Tongue (tissue), 2 donors: Measurements from ENCODE around the gene TMEM235. TPM values are rescaled to one million over a fixed set of nuclear protein-coding genes. Genes with fewer than 3 reads are reported as not detected.

Experiments
- DNase-seq: peaks from one replicate; pipeline ENCODE4 v3.0.0-alpha.2; 2015
- total RNA-seq: library from RNA; depleted of rRNA; stranded (reverse); fragments of >200 nt; gene quantifications from one replicate; pipeline ENCODE4 v1.2.3, GENCODE V29; 2014

The TMEM235 gene
- not detected for total RNA-seq

DNA sequence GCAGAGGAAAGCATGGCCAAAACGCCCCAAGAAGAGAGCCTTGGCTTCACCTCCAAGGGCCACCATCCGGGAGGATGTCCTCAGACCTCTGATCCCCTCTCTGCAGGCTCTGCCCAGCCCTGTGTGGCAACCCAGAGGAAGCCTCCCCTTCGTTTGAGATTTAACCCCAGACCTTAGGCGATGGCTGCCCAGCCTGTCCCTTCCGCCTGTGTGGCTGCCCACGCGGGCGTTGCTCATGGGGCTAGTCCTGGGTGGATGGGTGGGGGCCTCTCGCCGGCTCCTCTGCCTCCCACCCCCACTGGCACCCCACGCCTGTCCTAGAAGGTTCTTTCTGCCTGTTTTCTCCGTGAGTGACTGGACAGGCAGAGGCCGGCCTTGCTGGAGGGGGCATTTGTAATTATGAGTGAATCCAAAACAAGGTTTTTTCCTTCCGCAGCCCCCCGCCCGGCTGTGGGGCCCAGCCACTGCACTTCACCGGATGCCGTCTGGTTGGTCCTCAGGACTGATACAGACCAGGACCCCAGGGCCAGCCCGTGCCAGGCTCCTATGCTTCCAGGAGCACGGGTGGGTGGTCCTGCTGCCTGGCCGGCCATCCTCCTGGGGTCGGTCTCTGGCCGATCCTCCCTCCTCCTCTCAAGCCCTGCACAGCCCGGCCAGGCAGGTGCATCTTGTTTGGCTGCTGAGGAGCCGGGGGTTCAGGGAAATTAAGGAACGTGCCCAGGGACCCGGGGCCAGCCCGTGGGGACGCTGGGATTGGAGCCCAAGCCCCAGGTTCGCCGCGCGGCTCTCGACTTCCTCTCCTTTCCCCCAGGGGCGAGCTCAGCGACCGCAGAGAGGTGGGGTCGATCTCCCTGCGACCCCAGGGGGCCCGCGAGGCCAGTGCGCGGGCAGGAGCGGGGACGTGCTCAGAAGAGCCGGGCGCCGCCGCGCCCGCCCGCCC is at the start of gene TMEM235:
Gene TMEM235 (plus strand): TSS at position 636 of the 940 bp plus-strand sequence. CDS start 393 bp downstream, outside the sequence.
- DNase-seq, result no peak

DNA sequence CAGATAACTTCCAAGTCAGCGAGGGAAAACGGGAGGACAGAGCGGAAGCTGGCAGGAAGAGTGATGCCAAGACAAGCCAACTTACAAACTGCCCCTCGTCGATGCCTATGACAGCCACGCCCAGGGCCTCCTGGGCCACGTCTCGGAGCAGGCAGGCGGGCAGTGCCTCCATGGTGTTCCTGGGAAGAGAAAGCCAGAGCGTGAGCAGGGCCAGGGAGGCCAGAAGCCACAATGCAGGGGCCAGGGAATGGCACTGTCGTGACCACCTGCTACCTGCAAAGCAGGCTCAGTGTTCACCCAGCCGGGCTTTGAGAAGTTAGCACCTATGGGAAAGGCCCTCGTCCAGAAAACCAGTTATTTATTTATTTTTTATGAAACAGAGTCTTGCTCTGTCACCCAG is 48.9 kb upstream of the TMEM235 start:
- DNase-seq, result no peak

DNA sequence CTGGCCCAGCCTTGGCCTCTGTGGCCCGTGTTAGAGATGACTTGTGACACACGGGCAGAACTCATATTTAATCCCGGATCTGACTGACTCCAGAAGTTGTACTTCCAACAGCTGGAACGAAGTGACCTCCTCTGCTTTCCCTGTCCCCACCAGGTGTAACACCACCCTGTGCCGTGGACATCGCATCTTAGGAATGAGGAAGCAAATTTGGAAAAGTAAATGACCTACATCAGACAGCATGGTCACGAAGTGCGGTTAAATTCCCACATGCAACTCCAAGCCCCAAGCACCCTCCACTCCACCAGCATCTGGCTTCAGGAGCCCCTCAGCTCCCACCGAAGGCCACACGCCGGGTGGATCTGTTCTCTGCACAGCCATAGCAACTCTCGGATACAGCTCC is 47.5 kb upstream of the TMEM235 start:
- DNase-seq, result no peak

DNA sequence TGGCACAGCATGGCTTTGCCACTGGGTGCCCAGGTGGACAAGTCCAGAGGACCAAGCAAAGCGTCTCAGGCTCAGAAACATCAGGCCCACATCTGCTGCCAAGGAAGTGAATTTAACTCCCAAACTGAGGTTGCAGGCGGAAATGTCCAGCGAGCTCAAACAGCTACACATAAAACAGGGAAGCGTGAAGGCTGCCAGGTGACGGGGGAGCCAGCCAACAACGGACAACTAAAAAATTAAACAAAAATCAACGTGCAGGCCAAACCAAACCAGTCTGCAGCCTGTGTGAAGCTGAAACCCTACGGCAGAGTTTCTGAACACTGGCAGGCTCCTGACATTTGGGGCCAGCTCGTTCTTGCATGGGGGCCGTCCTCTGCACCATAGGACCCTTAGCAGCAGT is 47.1 kb upstream of the TMEM235 start:
- peak; percentile 80 for DNase-seq

DNA sequence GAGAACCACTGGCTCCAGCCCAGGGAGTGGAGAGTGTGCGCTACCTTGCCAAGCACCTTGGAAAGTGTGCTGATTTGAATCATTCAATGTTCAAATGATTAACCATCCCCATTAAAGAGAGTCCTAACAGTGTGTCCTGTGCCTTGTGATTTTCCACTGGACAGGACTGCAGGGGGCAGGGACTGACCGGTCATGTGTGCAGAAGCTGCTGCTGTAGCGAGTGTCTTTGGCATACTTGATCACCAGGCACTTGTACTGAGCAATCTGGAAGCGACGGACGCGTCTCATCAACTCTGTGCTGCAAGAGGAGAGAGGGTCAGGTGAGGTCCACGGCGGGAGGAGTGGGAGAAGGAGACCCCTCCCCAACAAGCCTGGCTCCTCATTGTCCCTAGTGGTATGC is 46.6 kb upstream of the TMEM235 start:
- DNase-seq, result no peak

DNA sequence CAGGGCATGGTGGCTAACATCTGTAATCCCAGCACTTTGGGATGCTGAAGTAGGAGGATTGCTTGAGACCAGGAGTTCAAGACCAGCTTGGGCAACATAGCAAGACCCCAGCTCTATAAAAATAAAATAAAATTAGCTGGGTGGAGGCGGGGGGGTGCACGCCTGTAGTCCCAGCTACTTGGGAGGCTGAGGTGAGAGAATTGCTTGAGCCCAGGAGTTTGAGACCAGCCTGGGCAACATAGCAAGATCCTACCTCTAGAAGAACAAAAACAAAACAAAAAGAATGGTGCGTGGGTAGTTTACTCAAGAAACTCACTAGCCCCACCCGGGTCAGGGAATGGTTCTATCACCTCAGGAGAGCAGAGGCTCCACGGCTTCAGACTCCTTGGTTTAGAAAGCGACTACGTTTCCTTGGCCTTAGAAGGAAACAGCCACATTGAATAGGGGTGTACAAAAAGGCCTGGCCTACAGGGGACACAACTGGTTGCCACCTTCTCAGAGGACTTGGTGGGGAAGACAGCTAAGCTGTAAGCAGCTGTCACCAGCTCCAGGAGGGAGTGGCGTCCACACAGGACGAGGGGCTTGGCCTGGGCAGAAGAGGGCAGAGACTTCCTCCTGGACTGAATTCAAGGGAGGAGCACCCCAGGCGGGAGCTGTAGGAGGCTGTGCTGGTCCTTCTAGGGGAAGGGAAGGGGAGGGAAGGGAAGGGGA is 45.3 kb upstream of the TMEM235 start:
- peak; percentile 77 for DNase-seq

DNA sequence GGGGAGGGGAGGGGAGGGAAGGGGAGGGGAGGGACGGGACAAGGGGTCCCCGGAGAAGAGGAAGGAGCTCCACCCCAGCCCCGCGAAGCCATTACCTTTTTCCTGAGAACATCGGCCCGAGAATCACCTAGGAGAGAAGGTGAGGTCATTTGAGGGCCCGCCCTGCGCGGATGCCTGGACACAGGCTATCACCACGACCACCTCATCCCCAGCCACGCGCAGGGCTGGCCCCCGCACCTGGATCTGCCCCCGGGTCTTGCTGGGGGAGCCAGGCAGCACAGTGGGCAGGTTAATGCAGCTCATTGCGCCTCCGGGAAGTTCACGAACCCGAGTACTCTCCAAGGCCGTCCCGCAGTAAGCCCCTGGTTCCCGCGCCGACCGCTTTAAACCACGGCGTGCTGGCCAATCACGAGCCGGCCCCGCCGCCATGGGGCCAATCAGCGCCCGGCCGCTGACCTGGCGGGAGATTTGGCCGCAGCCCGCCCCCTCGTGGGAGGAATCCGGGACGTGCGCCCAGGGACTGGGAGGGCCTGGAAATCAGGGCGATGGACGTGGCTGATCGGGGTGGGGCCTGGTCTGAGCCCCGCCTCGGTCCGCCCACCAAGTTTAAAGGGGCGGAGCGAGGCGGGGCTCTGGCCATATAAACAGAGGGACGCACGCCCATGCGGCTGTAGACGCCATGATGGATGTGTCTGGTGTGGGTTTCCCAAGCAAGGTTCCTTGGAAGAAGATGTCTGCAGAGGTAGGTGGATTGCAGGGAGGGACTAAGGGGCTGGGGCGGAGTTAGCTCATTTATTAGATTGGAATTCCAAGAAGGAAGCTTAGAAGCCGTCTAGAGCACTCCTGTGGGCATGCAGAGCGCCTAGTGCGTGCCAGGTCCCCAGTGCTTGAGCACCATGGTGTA is 44.5 kb upstream of the TMEM235 start, which contains the start of the genes AFMID and TK1:
Gene AFMID (plus strand): TSS at position 671 of the 904 bp plus-strand sequence. CDS start 9 bp downstream, at position 680.
Gene TK1 (minus strand): TSS at position 361 of the 904 bp plus-strand sequence. CDS start 58 bp downstream, at position 303.
- peak; percentile 98 for DNase-seq

DNA sequence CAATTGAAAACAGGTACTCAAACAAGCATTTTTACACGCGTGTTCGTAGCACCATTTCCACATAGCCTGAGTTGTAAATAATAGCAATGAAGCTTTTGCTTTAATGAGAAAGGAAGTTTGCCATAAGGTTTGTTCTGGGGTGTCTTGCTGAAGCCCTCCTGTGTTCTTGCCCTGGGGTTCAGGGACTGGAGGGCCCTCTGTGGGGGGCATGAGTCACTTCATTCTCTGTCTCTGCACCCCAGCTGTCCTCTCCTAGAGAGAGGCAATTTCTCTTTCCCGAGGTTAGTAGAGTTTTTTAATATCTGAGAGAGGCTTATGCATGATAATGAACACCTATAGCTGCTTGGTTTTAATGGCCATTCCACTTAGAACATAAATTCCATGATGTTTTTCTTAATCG is 34.7 kb upstream of the TMEM235 start:
- no peak for DNase-seq

DNA sequence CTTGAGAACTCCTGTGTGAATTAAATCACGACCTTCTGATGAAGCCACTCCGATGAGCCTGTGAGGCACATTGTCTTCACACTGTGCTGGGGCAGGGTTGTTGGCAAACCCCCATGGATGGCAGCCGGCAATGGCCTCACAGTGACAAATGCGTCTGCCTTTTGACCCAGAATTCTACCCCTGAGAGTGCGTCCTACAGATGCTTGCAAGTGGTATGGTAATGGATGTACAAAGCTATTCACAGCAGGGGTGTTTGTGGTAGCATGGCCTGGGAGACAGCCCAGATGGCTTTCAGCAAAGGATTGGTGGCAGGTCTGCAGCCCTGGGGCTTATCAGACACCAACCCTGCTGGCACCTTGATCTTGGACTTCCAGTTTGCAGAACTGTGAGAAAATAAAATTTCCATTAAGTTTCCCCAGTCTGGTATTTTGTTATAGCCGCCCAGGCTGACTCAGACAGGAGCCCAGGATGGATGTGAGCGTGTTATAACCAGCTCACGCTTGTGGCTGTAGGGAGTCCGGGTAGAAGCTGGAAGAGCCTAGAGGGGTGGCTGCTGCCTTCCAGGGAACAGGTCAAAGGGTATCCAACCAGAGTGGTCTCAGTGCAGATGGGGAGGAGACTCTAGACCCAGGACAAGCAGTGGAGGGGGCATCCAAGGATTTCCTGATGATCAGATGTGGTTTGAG is 34.1 kb upstream of the TMEM235 start:
- no peak for DNase-seq

DNA sequence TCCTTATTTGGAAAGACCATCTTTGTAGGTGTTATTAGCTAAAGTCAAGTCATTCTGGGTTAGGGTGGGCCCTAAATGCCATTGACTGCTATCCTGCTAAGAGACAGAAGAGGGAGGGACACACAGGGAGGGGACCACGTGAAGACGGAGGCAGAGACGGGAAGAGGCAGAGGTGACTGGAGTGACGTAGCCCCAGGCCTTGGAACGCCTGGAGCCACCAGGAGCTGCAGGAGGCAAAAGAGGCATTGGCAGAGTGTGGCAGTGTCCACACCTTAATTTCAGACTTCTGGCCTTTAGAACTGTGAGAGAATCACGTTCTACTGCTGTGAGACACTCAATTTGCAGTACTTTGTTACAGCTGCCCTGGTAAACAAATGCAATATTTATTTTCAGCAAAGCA is 31.0 kb upstream of the TMEM235 start:
- DNase-seq, result no peak

DNA sequence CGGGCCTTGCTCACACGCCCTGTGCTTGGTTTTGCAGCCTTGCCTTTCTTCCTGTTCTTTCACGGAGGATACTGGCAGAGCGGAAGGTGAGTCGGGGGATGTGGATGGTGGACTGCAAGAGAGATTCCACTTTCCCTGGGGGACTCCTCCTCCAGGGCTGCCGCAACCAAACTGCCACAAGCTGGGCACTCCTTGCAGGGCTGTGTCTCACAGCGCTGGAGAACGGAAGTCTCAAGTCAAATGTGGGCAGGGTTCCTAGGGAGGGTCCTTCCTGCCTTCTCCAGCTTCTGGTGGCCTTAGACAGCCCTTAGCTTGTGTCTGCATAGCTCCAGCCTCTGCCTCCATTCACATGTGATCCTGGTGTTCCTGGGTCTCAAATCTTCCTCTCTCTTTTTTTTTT is 28.8 kb upstream of the TMEM235 start:
- no peak for DNase-seq

DNA sequence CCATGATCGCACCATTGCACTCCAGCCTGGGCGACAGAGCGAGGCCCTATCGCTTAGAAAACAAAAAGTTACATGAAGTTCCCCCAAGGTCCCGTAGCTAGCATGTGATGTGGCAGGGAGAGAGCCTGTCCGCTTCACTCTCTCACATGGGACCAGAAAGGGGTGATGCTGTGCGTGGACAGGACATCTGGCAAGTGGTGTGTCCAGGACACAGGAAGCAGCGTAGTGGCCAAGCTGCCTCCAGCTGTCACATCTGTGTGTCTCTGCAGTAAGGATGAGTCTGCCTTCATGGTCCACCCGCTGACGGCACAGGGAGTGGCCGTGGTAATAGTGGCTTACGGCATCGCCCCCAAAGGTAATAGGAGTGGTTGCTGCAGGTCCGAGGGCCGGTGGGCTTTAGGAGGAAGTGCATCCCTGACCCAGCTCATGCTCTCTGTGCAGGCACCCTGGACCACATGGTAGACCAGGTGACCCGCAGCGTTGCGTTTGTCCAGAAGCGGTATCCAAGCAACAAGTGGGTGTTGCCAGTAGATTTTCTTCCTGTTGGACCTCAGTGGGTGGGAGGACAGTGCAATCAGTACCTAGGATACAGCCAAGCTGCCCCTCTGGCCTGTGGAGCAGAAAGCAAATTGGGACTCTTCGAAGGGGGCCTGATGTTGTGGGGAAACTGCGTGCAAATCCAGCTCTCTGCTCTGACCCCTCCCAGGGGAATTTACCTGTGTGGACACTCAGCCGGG is 26.9 kb upstream of the TMEM235 start:
- DNase-seq, result no peak

DNA sequence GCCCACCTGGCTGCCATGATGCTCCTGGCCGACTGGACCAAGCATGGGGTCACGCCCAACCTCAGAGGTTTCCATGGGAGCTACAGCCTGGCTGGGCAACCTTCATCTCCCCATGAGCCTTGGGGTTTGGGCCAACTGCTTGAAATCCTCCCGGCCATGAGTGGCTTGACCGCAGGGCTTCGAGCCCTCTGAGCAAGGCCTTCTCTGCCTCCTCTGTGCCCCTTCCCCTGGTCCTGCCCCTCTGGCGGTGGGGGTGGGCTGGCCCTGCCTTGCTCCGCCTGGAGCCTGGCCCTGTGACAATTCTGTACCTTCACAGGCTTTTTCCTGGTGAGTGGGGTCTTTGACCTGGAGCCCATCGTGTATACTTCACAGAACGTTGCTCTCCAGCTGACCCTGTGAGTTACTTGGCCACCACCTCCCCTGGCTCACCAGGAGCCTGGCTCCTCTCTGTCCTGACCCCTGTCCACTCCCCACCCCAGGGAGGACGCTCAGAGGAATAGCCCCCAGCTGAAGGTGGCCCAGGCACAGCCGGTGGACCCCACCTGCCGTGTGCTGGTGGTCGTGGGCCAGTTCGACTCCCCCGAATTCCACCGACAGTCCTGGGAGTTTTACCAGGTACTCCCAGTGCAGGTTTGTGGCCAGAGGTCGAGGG is 26.2 kb upstream of the TMEM235 start:
- no peak for DNase-seq

DNA sequence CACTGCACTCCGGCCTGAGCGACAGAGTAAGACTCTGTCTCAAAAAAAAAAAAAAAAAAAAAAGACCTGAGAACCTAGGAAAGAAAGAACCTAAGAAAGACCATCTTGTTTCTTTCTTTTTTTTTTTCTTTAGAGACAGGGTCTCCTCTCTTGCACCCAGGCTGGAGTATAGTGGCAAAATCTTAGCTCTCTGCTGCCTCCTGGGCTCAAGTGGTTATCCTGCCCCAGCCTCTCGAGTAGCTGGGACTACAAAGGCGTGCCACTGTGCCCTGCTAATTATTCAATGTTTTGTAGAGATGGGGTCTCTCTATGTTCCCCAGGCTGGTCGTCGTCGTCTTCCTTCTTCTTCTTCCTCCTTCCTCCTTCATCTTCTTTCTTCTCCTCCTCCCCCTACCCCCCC is 25.1 kb upstream of the TMEM235 start:
- DNase-seq, result no peak

DNA sequence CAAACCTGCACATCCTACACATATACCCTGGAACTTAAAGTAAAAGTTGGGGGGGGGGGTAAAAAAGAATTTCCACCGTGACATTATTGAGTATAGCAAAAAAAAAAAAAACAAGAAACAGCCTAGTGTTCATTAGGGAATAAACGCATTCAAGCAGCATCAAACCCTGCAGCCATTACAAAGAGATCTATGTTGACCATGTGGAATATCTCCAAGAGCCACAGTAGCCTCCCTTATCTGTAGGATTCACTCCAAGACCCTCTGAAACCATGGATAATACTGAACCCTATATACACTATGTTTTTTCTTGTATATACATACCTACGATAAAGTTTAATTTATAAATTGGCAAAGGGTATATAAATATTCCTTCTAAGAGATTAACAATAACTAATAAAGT is 22.9 kb upstream of the TMEM235 start:
- no peak for DNase-seq

DNA sequence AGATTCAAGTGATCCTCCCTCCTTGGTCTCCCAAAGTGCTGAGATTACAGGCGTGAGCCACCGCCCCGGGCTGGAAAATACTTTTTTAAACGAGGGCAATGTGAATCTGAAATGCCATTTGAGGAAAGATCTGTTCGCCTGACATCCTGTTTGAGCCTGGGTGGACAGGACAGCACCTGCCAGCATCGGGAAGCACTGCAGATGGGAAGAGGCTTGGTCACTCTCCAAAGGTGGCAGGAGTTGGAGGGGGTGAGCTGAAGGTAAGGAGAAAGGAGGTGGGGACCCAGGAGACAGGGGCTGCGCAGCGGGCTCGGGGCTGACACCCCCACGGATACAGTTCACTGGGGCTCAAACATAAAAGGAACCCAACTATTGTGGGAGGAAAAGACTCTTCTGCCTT is 21.3 kb upstream of the TMEM235 start:
- DNase-seq, result no peak

DNA sequence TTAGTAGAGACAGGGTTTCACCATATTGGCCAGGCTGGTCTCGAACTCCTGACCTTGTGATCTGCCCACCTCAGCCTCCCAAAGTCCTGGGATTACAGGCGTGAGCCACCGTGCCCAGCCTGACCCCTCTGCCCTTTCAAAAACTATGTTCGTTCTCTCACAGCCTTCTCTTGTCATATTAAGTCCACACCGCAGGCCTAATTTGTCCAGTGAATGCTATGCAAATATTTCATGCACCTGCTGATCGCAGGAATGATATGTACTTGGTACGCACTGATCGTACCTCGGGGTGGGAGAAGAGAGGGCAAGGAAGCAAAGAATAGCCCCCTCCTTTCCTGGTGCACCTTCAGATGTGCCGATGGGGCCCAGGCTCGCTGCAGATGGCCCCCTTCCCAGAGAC is 20.4 kb upstream of the TMEM235 start:
- no peak for DNase-seq

DNA sequence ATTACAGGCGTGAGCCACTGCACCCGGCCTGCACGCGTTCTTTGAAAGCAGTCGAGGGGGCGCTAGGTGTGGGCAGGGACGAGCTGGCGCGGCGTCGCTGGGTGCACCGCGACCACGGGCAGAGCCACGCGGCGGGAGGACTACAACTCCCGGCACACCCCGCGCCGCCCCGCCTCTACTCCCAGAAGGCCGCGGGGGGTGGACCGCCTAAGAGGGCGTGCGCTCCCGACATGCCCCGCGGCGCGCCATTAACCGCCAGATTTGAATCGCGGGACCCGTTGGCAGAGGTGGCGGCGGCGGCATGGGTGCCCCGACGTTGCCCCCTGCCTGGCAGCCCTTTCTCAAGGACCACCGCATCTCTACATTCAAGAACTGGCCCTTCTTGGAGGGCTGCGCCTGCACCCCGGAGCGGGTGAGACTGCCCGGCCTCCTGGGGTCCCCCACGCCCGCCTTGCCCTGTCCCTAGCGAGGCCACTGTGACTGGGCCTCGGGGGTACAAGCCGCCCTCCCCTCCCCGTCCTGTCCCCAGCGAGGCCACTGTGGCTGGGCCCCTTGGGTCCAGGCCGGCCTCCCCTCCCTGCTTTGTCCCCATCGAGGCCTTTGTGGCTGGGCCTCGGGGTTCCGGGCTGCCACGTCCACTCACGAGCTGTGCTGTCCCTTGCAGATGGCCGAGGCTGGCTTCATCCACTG is 17.3 kb upstream of the TMEM235 start, which contains the start of gene BIRC5:
Gene BIRC5 (plus strand): TSS at position 238 of the 690 bp plus-strand sequence. CDS start 64 bp downstream, at position 302.
- peak; percentile 95 for DNase-seq

DNA sequence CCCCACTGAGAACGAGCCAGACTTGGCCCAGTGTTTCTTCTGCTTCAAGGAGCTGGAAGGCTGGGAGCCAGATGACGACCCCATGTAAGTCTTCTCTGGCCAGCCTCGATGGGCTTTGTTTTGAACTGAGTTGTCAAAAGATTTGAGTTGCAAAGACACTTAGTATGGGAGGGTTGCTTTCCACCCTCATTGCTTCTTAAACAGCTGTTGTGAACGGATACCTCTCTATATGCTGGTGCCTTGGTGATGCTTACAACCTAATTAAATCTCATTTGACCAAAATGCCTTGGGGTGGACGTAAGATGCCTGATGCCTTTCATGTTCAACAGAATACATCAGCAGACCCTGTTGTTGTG is 16.7 kb upstream of the TMEM235 start:
- no peak for DNase-seq
